Activated CD4-positive, alpha-beta T cell treated with anti-CD3 and anti-CD28 coated beads, Interleukin-2, amount 10 ng/mL, durations not matched to agents 24 days and 14 days (primary cell): ENCODE data around the gene PLEKHG1. TPM values are rescaled to one million over a fixed set of nuclear protein-coding genes. Genes with fewer than 3 reads are reported as not detected.
A peak's percentile ranks its signal among the peaks of the same experiment; 100 is the strongest.

Experiments used
- DNase-seq: peaks from one replicate; pipeline ENCODE4 v3.0.0; 2022
- H3K27ac Mint-ChIP-seq: one replicate; pipeline ENCODE4 v1.8.0; 2022; ENCODE audit warnings: mild to moderate bottlenecking, mixed read lengths
- H3K27me3 Mint-ChIP-seq: one replicate; pipeline ENCODE4 v1.8.0; 2022; ENCODE audit warnings: mixed read lengths
- H3K36me3 Mint-ChIP-seq: one replicate; pipeline ENCODE4 v1.8.0; 2022; ENCODE audit warnings: low read depth, mild to moderate bottlenecking, mixed read lengths
- H3K4me1 Mint-ChIP-seq: one replicate; pipeline ENCODE4 v1.8.0; 2021; ENCODE audit warnings: mixed read lengths
- H3K4me3 Mint-ChIP-seq: one replicate; pipeline ENCODE4 v1.8.0; 2022; ENCODE audit warnings: mild to moderate bottlenecking, moderate library complexity, mixed read lengths
- H3K9me3 Mint-ChIP-seq: one replicate; pipeline ENCODE4 v1.8.0; 2021; ENCODE audit warnings: mixed read lengths
- intact Hi-C: fragments of 100-400 bp; cut with micrococcal nuclease; formaldehyde crosslinking; loops from one replicate; pipeline ENCODE4 v1.15.1; 2023
- total RNA-seq: library from RNA; stranded (reverse); gene quantifications from 2 replicates; pipeline ENCODE4 v1.2.3, GENCODE V29; 2022

PLEKHG1 gene
- total RNA-seq, 1 donor from 2014 or later: 0.42 TPM

DNA sequence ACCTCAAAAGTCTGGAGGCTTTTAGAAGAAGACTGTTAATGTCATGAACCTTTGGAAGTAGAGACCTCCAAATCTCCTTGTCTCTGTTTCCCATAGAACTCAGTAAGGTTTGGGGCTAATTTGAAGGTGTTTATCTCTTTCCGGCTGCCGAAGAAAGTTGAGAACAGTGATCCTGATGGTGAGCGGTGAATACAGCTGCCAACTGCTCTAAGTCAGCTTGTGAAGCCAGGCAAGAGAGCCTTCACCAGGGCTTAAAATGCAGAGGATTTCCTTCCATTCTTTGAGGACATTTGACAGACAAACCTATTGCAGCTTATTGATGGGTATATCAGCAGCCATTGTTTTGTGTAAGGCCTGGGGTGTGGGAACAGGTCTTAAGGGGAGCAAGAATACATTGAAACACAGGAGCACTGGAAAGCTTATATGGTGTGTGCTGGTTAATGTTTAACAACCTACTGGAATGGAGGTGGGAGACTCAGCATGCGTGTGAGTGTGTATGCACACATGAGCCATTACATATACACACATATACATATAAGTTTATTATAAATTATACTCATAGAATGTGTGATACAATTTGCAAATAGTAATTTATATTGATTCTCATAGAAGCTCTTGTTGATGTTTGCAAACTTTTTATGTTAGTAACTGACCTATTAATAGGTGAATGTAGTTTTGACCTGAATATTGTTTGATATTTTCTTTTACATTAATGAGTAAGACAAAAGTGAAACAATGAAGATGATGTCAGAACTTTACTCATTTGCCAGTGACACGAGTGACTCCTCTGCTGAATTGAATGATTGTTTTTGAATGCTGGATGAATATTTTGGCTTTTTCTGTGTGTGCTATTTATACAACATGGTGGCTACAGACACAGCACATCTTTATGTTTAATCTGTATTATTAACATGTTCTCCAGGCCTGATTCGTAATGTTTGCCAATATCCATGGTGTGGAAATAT is 18.1 kb downstream of the PLEKHG1 start:
- intact Hi-C loops: no loop called here
- Mint-ChIP-seq H3K27me3 (peaks cover 24% of the 10 kb centered on the region), H3K4me3 (no peak overlapping the region), H3K36me3 (no peaks in the 10 kb centered on the region), H3K9me3 (no peaks in the 10 kb centered on the region), H3K4me1 (peaks cover 1% of the 10 kb centered on the region), H3K27ac (no peak overlapping the region)
- DNase-seq: no peak

DNA sequence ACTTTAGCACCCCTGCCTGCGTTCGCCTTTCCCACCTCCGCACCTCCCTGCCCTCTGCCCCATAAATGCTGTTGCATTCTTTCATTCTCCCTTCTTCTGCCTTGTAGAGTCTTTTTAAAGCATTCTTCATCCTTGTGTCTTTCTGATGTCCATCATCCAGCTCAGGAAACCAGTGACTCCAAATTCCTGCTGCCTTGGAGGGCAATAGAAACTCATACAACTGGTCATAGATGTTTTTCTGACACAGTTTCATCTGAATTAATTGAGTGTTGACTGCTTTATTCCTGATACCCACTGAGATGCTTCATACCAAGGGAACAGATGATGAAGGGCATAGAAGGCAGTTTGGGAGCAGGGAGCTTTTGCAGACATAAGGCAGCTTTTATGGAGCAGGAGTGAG is 19.6 kb downstream of the PLEKHG1 start:
- peaks cover 4% of the 10 kb centered on the region for H3K4me1 Mint-ChIP-seq
- H3K27me3 Mint-ChIP-seq: peaks cover 26% of the 10 kb centered on the region

DNA sequence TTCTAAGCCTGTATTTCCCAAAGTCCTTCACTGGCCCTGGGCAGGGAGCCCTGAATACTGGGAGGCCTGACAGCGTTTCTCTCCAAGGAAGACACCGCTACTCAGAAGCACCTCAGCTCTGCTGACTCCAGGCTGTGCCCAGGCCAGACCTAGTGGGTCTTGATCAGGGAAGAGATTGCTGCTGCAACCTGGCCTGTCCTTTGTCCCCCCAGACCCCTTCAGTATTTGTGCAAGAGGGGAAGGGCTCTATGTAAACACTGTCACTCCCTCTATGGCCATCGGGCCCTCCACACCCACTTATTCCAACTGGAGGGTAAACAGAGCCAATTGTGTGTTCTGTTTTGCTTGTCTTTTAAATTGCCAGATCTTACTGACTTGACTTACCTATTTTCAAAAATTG is 20.6 kb downstream of the PLEKHG1 start:
- Mint-ChIP-seq H3K4me1 (peaks cover 4% of the 10 kb centered on the region), H3K4me3 (no peak overlapping the region), H3K9me3 (no peaks in the 10 kb centered on the region), H3K36me3 (no peaks in the 10 kb centered on the region), H3K27me3 (peaks cover 27% of the 10 kb centered on the region), H3K27ac (no peak overlapping the region)
- no peak for DNase-seq
- intact Hi-C loops: no loop called here

More for the DNA sequence above, 19.6 kb downstream of the PLEKHG1 start:
- Mint-ChIP-seq H3K4me3 (no peak overlapping the region), H3K36me3 (no peaks in the 10 kb centered on the region), H3K9me3 (no peaks in the 10 kb centered on the region), H3K27ac (no peak overlapping the region)
- DNase-seq: no peak
- intact Hi-C loops: no loop called here

DNA sequence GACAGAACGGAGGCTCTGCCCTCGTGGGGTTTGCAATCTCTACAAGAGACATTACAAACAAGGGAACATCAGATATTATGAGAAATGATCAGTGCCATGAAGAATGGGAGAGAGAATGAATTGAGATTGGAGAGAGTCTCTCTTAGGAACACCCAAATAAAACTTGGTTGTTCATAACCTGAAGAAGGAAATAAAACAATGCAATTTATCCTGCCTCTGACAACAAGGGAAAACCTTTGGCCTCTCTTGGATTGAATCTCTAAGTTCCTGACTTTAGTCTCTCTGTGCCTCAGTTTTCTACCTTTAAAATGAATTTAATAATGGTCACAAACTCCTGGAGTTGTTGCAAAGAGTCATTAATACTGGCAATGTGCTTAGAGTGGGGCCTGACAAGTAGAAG is 21.1 kb downstream of the PLEKHG1 start:
- no peak overlapping the region for H3K4me3 Mint-ChIP-seq
- no peaks in the 10 kb centered on the region for H3K36me3 Mint-ChIP-seq
- intact Hi-C loops: no loop called here

DNA sequence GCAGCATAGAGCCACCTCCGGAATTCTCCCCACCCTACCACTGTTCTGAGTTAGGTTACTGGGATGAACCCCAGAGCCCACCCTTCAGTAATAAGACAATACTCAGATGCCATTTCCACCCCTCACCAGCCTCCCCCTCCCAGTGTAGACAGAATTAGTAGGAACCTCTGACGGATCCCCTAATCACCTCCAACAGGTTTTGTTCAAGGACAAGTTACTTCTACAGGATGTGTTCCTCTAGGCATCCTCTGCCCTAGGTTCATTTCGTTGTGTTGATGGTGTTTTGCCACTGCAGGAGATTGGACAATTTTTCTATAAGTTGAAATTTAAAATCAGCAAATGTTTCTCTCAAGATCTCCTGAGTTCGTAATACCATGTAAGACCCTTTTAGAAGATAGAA is 22.8 kb downstream of the PLEKHG1 start:
- no peak overlapping the region for H3K27ac Mint-ChIP-seq
- peaks cover 4% of the 10 kb centered on the region for H3K4me1 Mint-ChIP-seq
- no peaks in the 10 kb centered on the region for H3K9me3 Mint-ChIP-seq
- intact Hi-C loops: no loop called here
- no peak for DNase-seq
- peaks cover 20% of the 10 kb centered on the region for H3K27me3 Mint-ChIP-seq
- H3K36me3 Mint-ChIP-seq: no peaks in the 10 kb centered on the region
- no peak overlapping the region for H3K4me3 Mint-ChIP-seq

More for the DNA sequence above, 21.1 kb downstream of the PLEKHG1 start:
- H3K4me1 Mint-ChIP-seq: peaks cover 4% of the 10 kb centered on the region
- no peaks in the 10 kb centered on the region for H3K9me3 Mint-ChIP-seq
- DNase-seq: no peak
- H3K27me3 Mint-ChIP-seq: peaks cover 26% of the 10 kb centered on the region
- H3K27ac Mint-ChIP-seq: no peak overlapping the region

DNA sequence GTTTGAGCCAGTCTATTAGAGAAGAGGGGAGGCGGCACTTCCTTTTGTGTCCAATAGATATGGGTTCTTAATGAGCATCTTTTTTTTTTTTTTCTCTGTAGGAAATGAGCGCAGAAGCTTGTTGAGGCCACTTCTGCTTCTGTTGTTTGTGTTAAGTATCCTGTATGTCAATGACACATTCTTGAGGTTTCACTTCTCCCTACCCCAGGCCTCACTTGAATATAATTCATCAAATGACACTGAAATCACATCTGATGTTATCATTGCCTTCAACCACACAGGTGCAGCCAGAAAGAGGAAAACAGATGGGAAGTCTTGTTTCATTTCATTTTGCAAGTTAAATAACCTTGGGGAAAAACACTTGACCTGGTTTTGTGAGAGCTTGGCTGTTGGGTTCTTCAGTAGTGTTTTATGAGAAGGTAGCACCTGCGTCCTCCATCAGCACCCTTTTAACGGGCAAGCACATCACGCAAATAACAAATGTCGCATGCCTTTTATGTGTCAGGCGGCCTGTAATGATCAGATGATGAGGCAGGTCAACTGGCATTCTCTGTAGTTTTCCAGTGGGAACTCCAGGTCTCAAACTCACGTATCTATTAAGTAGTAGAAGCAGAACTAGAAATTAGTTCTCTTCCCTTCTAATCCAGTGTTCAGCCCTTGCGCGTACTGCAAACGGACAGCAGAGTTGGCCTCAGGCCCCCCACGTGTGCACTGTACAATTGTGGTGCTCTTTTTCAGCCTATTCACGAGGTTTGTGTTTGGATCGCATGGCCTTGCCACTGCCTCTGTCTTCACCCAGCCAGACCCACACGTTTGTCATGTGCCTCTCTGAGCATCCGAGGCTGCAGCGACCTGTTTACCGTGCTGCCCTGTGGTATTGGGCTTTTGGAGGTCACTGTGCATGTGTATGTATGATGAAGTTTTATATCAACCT is 23.5 kb downstream of the PLEKHG1 start:
- peaks cover 4% of the 10 kb centered on the region for H3K4me1 Mint-ChIP-seq
- H3K36me3 Mint-ChIP-seq: no peaks in the 10 kb centered on the region
- peaks cover 18% of the 10 kb centered on the region for H3K27me3 Mint-ChIP-seq
- DNase-seq: no peak
- H3K9me3 Mint-ChIP-seq: no peaks in the 10 kb centered on the region
- no peak overlapping the region for H3K4me3 Mint-ChIP-seq
- intact Hi-C loops: no loop called here
- no peak overlapping the region for H3K27ac Mint-ChIP-seq

DNA sequence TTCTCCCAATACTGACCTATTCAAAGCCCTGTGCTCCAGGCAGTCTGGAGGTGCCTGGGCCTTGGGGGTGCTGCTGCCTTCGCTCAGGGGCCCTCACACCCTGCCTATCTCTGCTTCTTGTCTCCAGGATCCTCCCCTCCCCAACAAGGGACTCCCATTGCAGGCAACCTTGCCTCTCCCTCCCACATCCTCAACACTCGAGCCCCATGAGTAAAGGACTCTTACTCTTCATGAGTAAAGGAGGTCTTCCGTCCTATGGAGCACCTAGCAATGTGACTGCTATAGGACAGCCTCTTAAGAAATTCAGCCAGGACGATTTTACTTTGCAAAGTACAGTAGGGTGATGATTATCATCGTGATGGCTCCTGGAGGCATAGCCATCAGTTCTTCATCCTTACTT is 24.5 kb downstream of the PLEKHG1 start:
- Mint-ChIP-seq H3K9me3 (no peaks in the 10 kb centered on the region), H3K4me1 (peaks cover 4% of the 10 kb centered on the region), H3K4me3 (no peak overlapping the region), H3K27ac (no peak overlapping the region), H3K36me3 (no peaks in the 10 kb centered on the region), H3K27me3 (peaks cover 17% of the 10 kb centered on the region)
- no peak for DNase-seq
- intact Hi-C loops: no loop called here

DNA sequence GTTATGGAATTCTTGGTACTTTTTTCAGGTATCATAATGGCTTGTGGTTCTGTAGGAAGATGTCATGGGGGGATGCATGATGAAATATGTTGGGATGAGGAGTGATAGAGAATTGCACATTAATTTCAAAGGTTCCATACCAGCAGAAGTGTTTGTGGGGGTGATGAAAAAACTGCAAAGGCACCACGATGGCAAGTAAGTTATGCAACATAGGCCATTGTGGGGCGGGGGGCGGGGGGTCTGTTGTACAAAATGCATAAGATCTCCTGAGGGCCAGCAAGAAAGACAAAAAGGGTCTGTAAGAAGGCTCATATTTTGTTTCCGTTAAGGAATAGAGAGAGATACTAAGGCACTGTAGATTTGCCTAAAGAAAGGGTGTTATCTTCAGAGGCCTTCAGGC is 26.2 kb downstream of the PLEKHG1 start:
- no peak overlapping the region for H3K27ac Mint-ChIP-seq
- H3K4me1 Mint-ChIP-seq: peaks cover 4% of the 10 kb centered on the region
- intact Hi-C loops: no loop called here
- no peak for DNase-seq
- no peak overlapping the region for H3K4me3 Mint-ChIP-seq
- no peaks in the 10 kb centered on the region for H3K9me3 Mint-ChIP-seq
- no peaks in the 10 kb centered on the region for H3K36me3 Mint-ChIP-seq
- H3K27me3 Mint-ChIP-seq: peaks cover 9% of the 10 kb centered on the region

DNA sequence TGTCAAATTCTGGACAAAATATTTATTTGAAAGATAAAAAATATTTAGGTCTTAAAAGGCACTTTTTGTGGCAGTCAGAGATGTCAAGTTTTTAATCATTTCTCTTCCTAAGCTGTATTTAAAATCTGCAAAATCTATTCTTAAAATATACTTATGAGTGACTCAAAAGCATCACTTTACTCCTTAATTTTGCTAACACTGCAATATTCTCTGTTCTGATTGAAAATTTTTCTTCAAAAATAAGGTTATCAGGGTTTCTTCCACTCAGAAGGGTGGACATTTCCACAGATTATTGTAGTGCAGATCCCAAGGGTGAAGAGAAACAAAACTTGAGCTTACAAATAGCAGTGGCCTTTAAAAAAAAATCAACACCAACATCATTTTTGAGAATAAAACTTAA is 27.5 kb downstream of the PLEKHG1 start:
- no peak overlapping the region for H3K4me3 Mint-ChIP-seq
- peaks cover 9% of the 10 kb centered on the region for H3K4me1 Mint-ChIP-seq
- no peak overlapping the region for H3K27ac Mint-ChIP-seq
- H3K9me3 Mint-ChIP-seq: no peaks in the 10 kb centered on the region
- H3K27me3 Mint-ChIP-seq: peaks cover 7% of the 10 kb centered on the region
- intact Hi-C loops: no loop called here
- no peak for DNase-seq
- no peaks in the 10 kb centered on the region for H3K36me3 Mint-ChIP-seq

DNA sequence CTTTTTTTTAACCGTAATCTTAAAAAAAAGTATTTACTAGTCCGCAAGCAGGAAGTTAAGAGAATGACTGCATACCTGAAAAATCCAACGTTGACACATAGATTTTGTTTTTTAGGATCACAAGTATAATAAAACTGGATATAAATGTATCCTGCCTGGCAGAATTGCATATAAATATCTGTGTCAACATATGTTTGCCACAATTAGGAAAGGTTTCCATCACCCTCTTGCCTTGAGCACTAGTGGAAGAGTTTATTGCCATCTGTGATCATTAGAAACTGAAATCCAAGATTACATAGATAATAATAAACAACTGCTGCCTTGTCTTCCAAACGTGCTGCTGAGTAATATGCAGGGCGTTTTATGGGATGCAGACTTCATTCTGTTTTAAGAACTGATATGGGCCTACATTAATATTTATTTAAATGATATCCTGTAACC is 27.9 kb downstream of the PLEKHG1 start:
- Mint-ChIP-seq H3K36me3 (no peaks in the 10 kb centered on the region), H3K9me3 (no peaks in the 10 kb centered on the region), H3K4me3 (no peak overlapping the region), H3K27me3 (peaks cover 7% of the 10 kb centered on the region), H3K4me1 (peaks cover 13% of the 10 kb centered on the region), H3K27ac (no peak overlapping the region)
- DNase-seq: no peak
- intact Hi-C loops: no loop called here

DNA sequence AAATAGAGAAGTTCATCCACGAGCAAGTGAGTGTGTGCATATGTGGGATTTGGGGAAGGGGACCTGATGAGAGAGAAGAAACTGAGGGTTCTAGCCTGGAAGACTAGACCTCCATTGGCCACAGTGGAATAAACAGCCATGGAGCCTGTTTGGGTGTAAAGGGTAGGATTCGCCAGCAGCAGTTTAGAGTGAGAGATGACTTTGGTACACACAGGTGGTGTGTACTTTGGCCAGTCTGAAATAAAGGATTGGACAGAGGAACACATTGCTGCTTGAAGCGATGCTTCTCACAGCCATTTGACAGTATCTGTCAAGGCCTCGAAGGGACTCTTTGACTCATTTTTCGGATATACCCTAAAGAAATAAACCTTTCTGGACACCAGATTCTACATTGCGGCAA is 29.2 kb downstream of the PLEKHG1 start:
- Mint-ChIP-seq H3K4me1 (peaks cover 16% of the 10 kb centered on the region), H3K9me3 (no peaks in the 10 kb centered on the region), H3K4me3 (no peak overlapping the region), H3K36me3 (no peaks in the 10 kb centered on the region), H3K27me3 (peaks cover 5% of the 10 kb centered on the region), H3K27ac (no peak overlapping the region)
- no peak for DNase-seq
- intact Hi-C loops: no loop called here

DNA sequence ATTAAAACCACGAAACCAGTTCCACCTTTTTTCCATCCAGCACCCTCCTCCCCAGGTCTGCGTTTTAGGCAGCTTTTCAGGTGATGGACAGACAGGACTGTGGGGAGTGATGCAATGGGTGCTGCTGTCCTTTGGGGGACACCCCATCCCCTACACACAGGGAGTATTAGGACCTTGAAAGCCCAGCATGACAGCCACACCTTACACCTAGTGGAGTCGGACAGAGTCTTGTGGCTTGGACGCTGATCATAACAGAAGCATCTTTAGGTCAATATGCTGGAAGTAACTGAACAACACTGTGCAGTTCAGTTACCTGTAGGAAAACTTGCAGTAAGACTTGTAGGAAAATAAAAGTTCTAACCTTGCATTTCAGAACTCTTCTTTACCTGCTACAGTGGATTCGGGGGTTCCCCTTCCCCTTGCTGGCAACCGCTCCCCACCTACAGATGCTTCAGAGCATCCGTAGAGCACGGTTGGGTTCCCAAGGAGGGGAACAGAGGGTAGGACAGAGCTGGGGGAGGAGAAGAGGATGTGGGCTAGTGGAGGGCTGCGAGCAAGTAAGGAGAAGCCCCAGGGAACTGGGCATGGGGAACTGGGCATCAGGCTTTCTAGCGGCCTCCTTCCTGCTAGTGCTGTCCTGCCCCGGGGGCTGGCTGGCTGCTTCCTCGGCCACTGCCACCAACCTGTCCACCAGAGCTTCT is 31.7 kb downstream of the PLEKHG1 start:
- no peak for DNase-seq
- Mint-ChIP-seq H3K27me3 (peaks cover 9% of the 10 kb centered on the region), H3K9me3 (no peaks in the 10 kb centered on the region), H3K4me1 (peaks cover 16% of the 10 kb centered on the region), H3K36me3 (no peaks in the 10 kb centered on the region), H3K27ac (no peak overlapping the region), H3K4me3 (no peak overlapping the region)
- intact Hi-C loops: no loop called here

DNA sequence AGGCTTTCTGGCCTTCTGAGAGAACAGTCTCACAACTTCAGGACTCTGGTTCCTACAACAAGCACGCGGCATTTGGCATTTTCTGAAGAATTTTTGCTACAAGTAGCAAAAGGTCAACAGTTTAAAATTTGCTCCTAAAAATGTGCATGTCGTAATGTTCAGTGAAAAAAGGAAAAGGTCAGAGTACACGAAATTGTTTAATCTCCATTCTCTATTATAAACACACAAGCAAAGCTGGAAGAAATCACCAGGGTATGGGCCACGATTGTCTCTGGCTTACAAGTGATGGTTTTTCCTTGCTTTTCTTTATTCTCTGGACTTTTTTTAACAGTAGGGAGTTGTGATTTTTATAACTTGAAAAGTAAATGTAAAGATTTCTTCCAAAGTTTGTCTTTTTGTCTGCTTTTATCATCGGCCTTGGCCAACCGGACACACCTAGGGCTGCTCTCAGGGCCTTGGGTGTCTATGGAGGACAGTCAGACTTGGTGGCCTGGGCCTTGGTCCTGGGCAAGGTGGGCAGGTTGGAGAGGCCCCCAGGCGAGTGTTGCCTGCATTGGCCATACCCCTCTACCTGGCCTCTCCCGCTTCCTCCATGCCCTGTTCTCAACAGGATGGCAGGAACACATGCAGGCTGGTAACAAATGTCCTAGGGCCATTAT is 32.4 kb downstream of the PLEKHG1 start:
- Mint-ChIP-seq H3K4me3 (peak overlapping the region; percentile 17), H3K4me1 (peaks cover 16% of the 10 kb centered on the region), H3K27me3 (peaks cover 12% of the 10 kb centered on the region), H3K27ac (peak overlapping the region; percentile 27), H3K9me3 (no peaks in the 10 kb centered on the region), H3K36me3 (no peaks in the 10 kb centered on the region)
- intact Hi-C loops: no loop called here
- no peak for DNase-seq
